Parathyroid adenoma (tissue), 2 donors: Measurements from ENCODE around the gene NHS.

Source experiments
- H2AFZ ChIP-seq: fragments of 300-600 bp; sonication (generic); one replicate; pipeline ENCODE4 v1.7.0; 2017; ENCODE audit warnings: antibody characterized with exemption, mild to moderate bottlenecking
- H3K27ac ChIP-seq: fragments of 300-600 bp; sonication (generic); one replicate; pipeline ENCODE4 v1.7.0; 2017
- H3K27me3 ChIP-seq: fragments of 300-600 bp; sonication (generic); one replicate; pipeline ENCODE4 v1.7.0; 2017; ENCODE audit warnings: low read length; ENCODE audit not compliant: control insufficient read depth, insufficient read depth
- H3K36me3 ChIP-seq: fragments of 300-600 bp; sonication (generic); one replicate; pipeline ENCODE4 v1.7.0; 2017; ENCODE audit warnings: low read length; ENCODE audit not compliant: control insufficient read depth, insufficient read depth
- H3K4me1 ChIP-seq: fragments of 300-600 bp; sonication (generic); one replicate; pipeline ENCODE4 v1.7.0; 2017; ENCODE audit warnings: control low read depth
- H3K4me2 ChIP-seq: fragments of 300-600 bp; sonication (generic); one replicate; pipeline ENCODE4 v1.7.0; 2017; ENCODE audit warnings: low read length
- H3K4me3 ChIP-seq: fragments of 300-600 bp; sonication (generic); one replicate; pipeline ENCODE4 v1.7.0; 2017; ENCODE audit warnings: low read depth, low read length
- H3K79me2 ChIP-seq: fragments of 300-600 bp; sonication (generic); one replicate; pipeline ENCODE4 v1.7.0; 2017; ENCODE audit warnings: control low read depth
- H3K9ac ChIP-seq: fragments of 300-600 bp; sonication (generic); one replicate; pipeline ENCODE4 v1.7.0; 2017; ENCODE audit warnings: mild to moderate bottlenecking
- H3K9me3 ChIP-seq: fragments of 300-600 bp; sonication (generic); one replicate; pipeline ENCODE4 v1.7.0; 2017; ENCODE audit warnings: low read length; ENCODE audit not compliant: control insufficient read depth
- CTCF ChIP-seq: fragments of 300-600 bp; sonication (generic); IDR thresholded peaks from one replicate; pipeline ENCODE4 v1.7.0; 2017; ENCODE audit warnings: antibody characterized with exemption, mild to moderate bottlenecking
- donor health status: primary hyperparathyroidism.

Gene NHS

GRCh38 chrX:17425551-17425950 lies 50.6 kb downstream of the NHS start:
- Histone ChIP-seq H2AFZ (no peak overlapping the region), H3K79me2 (no peaks in the 10 kb centered on the region), H3K36me3 (no peaks in the 10 kb centered on the region), H3K27ac (no peak overlapping the region), H3K4me1 (no peaks in the 10 kb centered on the region), H3K9me3 (no peaks in the 10 kb centered on the region), H3K9ac (no peak overlapping the region), H3K4me3 (no peak overlapping the region), H3K4me2 (no peak overlapping the region), H3K27me3 (no peaks in the 10 kb centered on the region)
- no peak for TF ChIP-seq CTCF

DNA sequence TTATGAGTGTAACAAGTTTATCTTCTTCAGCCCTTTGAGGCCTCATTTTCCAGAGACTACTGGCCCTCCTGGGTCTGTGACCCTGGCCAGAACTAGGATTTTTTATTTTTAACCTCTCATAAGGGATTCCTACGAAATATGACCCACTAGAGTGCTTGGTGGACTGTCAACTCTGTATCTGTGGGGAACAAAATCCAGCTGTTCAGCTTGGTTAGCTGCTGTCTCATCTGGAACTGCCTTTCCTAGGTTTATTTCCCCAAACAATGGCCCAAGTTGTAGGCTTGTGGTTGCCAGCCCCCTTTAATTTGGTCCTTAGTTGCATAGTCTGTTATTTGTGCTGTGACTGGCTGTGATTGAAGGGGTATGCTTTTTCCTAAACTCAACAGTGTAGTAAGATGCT lies 56.2 kb downstream of the NHS start:
- Histone ChIP-seq H3K4me3 (no peak overlapping the region), H3K4me2 (no peak overlapping the region), H3K79me2 (no peaks in the 10 kb centered on the region), H3K27me3 (no peaks in the 10 kb centered on the region), H3K27ac (no peak overlapping the region), H3K9ac (no peak overlapping the region), H3K9me3 (no peaks in the 10 kb centered on the region), H3K4me1 (no peaks in the 10 kb centered on the region), H3K36me3 (no peaks in the 10 kb centered on the region), H2AFZ (no peak overlapping the region)
- TF ChIP-seq CTCF, result no peak

DNA sequence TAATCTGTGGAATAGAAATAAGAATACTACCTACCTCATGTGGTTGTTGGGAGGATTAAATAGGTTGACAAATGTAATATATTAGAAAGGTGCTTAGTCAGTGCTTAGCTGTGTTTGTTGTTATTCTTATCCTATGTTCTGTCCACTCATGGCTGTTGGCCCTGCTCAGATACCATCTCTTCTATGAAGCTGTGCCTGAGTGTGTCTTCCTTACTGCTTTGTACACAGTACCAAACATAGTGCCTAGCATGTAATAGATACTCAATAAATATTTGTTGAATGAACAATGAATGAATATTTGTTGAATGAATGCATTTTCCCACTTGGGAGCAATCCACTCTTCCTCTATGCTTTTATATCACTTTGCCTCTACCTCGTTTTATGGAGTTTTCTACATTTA lies 57.2 kb downstream of the NHS start:
- no peaks in the 10 kb centered on the region for H3K4me1 ChIP-seq
- H3K27me3 ChIP-seq, result no peaks in the 10 kb centered on the region
- H3K36me3 ChIP-seq, result no peaks in the 10 kb centered on the region
- no peak overlapping the region for H3K4me3 ChIP-seq
- no peak overlapping the region for H3K27ac ChIP-seq
- H3K4me2 ChIP-seq, result no peak overlapping the region
- TF ChIP-seq CTCF, result no peak
- no peak overlapping the region for H3K9ac ChIP-seq
- no peaks in the 10 kb centered on the region for H3K9me3 ChIP-seq
- no peaks in the 10 kb centered on the region for H3K79me2 ChIP-seq
- no peak overlapping the region for H2AFZ ChIP-seq

DNA sequence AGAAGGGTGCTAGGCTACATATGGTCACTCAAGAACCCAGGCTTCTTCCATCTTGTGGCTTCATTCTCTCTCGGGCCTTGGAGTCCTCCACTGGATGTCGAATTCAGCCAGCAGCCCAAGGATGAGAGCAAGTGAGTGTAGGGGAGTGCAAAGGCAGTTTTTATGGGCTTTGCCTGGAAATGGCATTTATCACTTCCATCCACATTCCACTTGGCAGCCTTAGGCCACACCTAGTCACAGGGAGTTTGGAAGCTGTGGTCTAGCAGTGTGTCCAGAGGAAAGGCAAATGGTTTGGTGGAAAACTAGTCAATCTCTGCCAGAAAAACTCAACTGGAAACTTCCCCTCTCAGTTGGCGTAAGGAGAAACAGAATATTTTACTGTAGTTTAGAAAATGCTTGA lies 59.0 kb downstream of the NHS start:
- TF ChIP-seq CTCF, result no peak
- no peak overlapping the region for H3K4me3 ChIP-seq
- no peak overlapping the region for H3K4me2 ChIP-seq
- H3K27me3 ChIP-seq, result no peaks in the 10 kb centered on the region
- H3K79me2 ChIP-seq, result no peaks in the 10 kb centered on the region
- no peak overlapping the region for H2AFZ ChIP-seq
- H3K9ac ChIP-seq, result no peak overlapping the region
- H3K36me3 ChIP-seq, result no peaks in the 10 kb centered on the region
- no peaks in the 10 kb centered on the region for H3K9me3 ChIP-seq
- H3K27ac ChIP-seq, result no peak overlapping the region
- H3K4me1 ChIP-seq, result no peaks in the 10 kb centered on the region

DNA sequence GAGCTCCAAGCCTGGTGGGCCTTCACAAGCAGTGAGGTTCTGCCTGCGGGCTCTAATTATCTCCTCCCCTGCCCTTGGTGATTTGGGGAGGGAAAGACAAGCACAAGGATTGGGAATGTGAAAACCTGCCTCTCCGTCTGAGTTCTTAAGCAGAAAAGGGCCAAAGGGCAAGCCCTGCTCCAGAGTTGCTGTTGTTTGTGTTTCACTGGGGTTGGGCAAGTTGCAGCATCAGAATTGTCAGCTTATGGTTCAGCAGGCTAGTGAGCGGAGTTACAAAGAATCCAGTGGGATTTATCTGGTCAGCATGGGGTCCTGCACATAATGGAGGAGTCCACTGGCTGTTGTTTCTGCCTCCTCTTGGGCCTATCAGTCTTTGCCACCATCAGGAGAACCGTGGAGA lies 60.5 kb downstream of the NHS start:
- Histone ChIP-seq H3K4me1 (no peaks in the 10 kb centered on the region), H3K79me2 (no peaks in the 10 kb centered on the region), H2AFZ (no peak overlapping the region), H3K4me3 (no peak overlapping the region), H3K4me2 (no peak overlapping the region), H3K27ac (no peak overlapping the region), H3K9me3 (no peaks in the 10 kb centered on the region), H3K36me3 (no peaks in the 10 kb centered on the region), H3K27me3 (no peaks in the 10 kb centered on the region), H3K9ac (no peak overlapping the region)
- TF ChIP-seq CTCF, result no peak
